DOHH2 (cell line): ENCODE measurements around the gene SPEM3.

Source experiments
- H3F3A ChIP-seq: fragments of 200-600 bp; sonication (generic), shearing (Covaris generic); 2 replicates; pipeline ENCODE4 v1.6.0; 2016; ENCODE audit warnings: antibody characterized with exemption, mild to moderate bottlenecking; ENCODE audit not compliant: control insufficient read depth, insufficient read depth
- H3K27ac ChIP-seq: fragments of 200-600 bp; sonication (generic); 2 replicates; pipeline ENCODE4 v1.5.1; 2014; ENCODE audit warnings: low read depth, mild to moderate bottlenecking, low read length, moderate library complexity
- H3K27me3 ChIP-seq: fragments of 200-600 bp; sonication (generic); 2 replicates; pipeline ENCODE4 v1.6.1; 2014; ENCODE audit warnings: mild to moderate bottlenecking, low read length, mixed read lengths; ENCODE audit not compliant: control insufficient read depth
- H3K36me3 ChIP-seq: fragments of 200-600 bp; sonication (generic); 2 replicates; pipeline ENCODE4 v1.6.1; 2014; ENCODE audit warnings: mild to moderate bottlenecking, low read length, moderate library complexity, mixed read lengths; ENCODE audit not compliant: control insufficient read depth
- H3K4me1 ChIP-seq: fragments of 200-600 bp; sonication (generic); 2 replicates; pipeline ENCODE4 v1.6.1; 2014; ENCODE audit warnings: mild to moderate bottlenecking, low read length, mixed read lengths; ENCODE audit not compliant: control insufficient read depth
- H3K4me2 ChIP-seq: fragments of 200-600 bp; sonication (generic); 2 replicates; pipeline ENCODE4 v1.6.0; 2014; ENCODE audit warnings: mild to moderate bottlenecking, low read length, moderate library complexity
- H3K4me3 ChIP-seq: fragments of 200-600 bp; sonication (generic); 2 replicates; pipeline ENCODE4 v1.5.1; 2014; ENCODE audit warnings: mild to moderate bottlenecking, low read length, mixed read lengths
- H3K79me2 ChIP-seq: fragments of 200-600 bp; sonication (generic); 2 replicates; pipeline ENCODE4 v1.6.1; 2014; ENCODE audit warnings: mild to moderate bottlenecking, low read length, mixed read lengths; ENCODE audit not compliant: control insufficient read depth
- H3K9me2 ChIP-seq: fragments of 200-600 bp; sonication (generic); replicated peaks from 2 replicates; pipeline ENCODE4 v1.6.1; 2014; ENCODE audit warnings: mild to moderate bottlenecking, low read length, mixed read lengths; ENCODE audit not compliant: control insufficient read depth
- H3K9me3 ChIP-seq: fragments of 200-600 bp; sonication (generic); 2 replicates; pipeline ENCODE4 v1.6.1; 2014; ENCODE audit warnings: antibody characterized with exemption, low read length, mixed read lengths; ENCODE audit not compliant: control insufficient read depth, insufficient read depth
- H4K20me1 ChIP-seq: fragments of 200-600 bp; sonication (generic); 2 replicates; pipeline ENCODE4 v1.6.0; 2014; ENCODE audit warnings: low read depth, mild to moderate bottlenecking, antibody characterized with exemption, low read length, moderate library complexity; ENCODE audit not compliant: control insufficient read depth, insufficient read depth
- CTCF ChIP-seq: fragments of 200-600 bp; sonication (generic); IDR thresholded peaks from one replicate; pipeline ENCODE4 v1.5.1; 2014; ENCODE audit warnings: antibody characterized with exemption, mild to moderate bottlenecking, low read depth, low read length; ENCODE audit not compliant: poor library complexity, severe bottlenecking
- EZH2phosphoT487 ChIP-seq: fragments of 200-600 bp; sonication (generic); IDR thresholded peaks from 2 replicates; pipeline ENCODE4 v1.6.1; 2017; ENCODE audit warnings: borderline replicate concordance, mild to moderate bottlenecking, antibody characterized with exemption, low read length, moderate library complexity, mixed read lengths

SPEM3 gene

GRCh38 chr17:7443499-7444485 lies 15.1 kb downstream of the SPEM3 start:
- Histone ChIP-seq H3K79me2 (no peaks in the 10 kb centered on the region), H3K27ac (no peak overlapping the region), H3K27me3 (peaks cover 64% of the 10 kb centered on the region), H3F3A (no peaks in the 10 kb centered on the region), H3K4me3 (no peak overlapping the region), H3K36me3 (no peaks in the 10 kb centered on the region), H3K4me1 (peaks cover 35% of the 10 kb centered on the region), H3K9me2 (no peaks in the 10 kb centered on the region), H3K9me3 (no peaks in the 10 kb centered on the region), H4K20me1 (peaks cover 2% of the 10 kb centered on the region; the same call in 1 of the 2 replicates), H3K4me2 (no peak overlapping the region)
- no peak for TF ChIP-seq CTCF
- TF ChIP-seq EZH2phosphoT487: no peak

- Histone ChIP-seq H3K4me1 (peaks cover 24% of the 10 kb centered on the region), H3K4me2 (peak within 1 kb of the TSS; percentile 53), H4K20me1 (no peaks in the 10 kb centered on the region; the same call in 1 of the 2 replicates), H3K36me3 (no peaks in the 10 kb centered on the region), H3K27me3 (peaks cover 52% of the 10 kb centered on the region), H3F3A (no peaks in the 10 kb centered on the region), H3K4me3 (peak within 1 kb of the TSS; percentile 35; the same call in 1 of the 2 replicates), H3K9me2 (no peaks in the 10 kb centered on the region), H3K79me2 (no peaks in the 10 kb centered on the region), H3K27ac (no peak within 1 kb of the TSS), H3K9me3 (no peaks in the 10 kb centered on the region)
- TF ChIP-seq EZH2phosphoT487 (no peak; the same call in 1 of the 2 replicates), CTCF (no peak)
These were observed 16.3 kb downstream of the SPEM3 start, which contains the start of gene CHRNB1 for GRCh38 chr17:7444682-7445618. TSS of gene CHRNB1 (plus strand) at chr17:7445061. CDS start at chr17:7445128, 67 bp downstream.

GRCh38 chr17:7445619-7445968 lies 16.9 kb downstream of the SPEM3 start:
- H4K20me1 ChIP-seq: no peaks in the 10 kb centered on the region; the same call in 1 of the 2 replicates
- H3F3A ChIP-seq: no peaks in the 10 kb centered on the region
- no peaks in the 10 kb centered on the region for H3K79me2 ChIP-seq
- H3K27ac ChIP-seq: no peak overlapping the region
- no peaks in the 10 kb centered on the region for H3K36me3 ChIP-seq
- peaks cover 46% of the 10 kb centered on the region for H3K27me3 ChIP-seq
- H3K4me2 ChIP-seq: peak overlapping the region; percentile 53
- TF ChIP-seq CTCF (no peak), EZH2phosphoT487 (no peak; the same call in 1 of the 2 replicates)
- H3K4me1 ChIP-seq: peaks cover 18% of the 10 kb centered on the region
- no peaks in the 10 kb centered on the region for H3K9me3 ChIP-seq
- no peaks in the 10 kb centered on the region for H3K9me2 ChIP-seq
- H3K4me3 ChIP-seq: peak overlapping the region; percentile 35; the same call in 1 of the 2 replicates
